Measurements from ENCODE around the gene DENND1C.

The DENND1C gene

DNA sequence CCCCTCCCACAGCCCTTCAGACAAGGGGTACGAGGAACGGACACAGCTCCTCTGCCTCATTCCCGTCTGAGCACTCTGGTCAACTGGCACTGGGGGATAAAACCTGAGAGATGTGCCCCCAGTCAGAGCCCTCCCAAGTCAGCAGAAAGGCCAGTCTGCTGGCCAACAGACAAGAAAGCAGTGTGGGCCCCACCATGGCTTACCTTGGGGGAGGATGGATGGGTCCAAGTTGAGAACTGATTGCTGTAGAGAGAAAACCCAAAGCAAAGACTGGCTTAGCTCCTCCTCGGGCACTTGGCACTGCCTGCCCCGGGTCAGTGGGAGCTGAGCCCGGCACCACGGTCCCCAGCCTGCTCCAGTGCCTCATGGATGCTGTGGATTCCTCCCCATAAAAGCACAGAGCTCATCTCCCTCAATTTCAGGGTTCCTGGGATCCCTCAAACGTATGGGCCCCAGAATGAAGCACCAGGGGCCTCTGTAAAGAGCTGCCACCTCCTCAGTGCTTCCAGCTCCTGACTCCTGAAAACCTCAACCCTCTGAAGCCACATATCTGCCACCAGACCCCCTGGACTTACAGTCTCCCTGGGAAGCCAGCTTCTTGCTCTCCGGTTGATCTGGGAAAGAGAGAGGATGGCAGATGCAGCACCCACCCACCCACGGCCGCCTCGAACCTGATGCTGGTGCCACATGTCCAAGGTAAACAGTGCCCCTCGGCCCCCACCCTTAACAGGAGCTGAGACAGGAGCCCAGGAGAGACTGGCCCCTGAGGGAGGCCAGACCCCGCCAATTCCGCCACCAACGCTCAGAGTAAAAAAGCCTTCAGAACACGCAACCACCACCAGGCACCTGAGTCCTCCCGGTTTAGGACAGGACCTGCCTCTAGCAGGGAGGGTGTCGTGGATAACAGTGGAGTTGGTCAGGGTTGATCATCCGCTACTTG is 60.2 kb downstream of the DENND1C start:
- no peak for DNase-seq

DNA sequence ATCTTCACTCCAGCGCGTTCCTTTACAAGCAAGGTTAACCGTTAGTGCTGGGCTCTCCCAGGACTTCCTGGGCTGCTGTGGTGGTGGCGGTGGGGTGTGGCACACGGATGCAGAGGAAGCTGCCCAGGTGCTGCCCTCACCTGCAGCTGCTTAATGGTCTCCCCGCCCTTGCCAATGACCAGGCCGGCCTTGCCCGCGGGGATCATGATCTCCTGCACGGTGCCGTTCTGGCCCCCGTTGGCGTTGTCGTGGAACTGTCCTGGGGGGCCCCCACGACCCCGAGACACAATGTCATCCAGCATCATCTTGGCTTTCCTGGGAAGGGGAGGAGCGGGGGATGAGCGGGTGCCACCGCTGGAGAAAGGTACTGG is 63.0 kb downstream of the DENND1C start:
- no peak for DNase-seq

DNA sequence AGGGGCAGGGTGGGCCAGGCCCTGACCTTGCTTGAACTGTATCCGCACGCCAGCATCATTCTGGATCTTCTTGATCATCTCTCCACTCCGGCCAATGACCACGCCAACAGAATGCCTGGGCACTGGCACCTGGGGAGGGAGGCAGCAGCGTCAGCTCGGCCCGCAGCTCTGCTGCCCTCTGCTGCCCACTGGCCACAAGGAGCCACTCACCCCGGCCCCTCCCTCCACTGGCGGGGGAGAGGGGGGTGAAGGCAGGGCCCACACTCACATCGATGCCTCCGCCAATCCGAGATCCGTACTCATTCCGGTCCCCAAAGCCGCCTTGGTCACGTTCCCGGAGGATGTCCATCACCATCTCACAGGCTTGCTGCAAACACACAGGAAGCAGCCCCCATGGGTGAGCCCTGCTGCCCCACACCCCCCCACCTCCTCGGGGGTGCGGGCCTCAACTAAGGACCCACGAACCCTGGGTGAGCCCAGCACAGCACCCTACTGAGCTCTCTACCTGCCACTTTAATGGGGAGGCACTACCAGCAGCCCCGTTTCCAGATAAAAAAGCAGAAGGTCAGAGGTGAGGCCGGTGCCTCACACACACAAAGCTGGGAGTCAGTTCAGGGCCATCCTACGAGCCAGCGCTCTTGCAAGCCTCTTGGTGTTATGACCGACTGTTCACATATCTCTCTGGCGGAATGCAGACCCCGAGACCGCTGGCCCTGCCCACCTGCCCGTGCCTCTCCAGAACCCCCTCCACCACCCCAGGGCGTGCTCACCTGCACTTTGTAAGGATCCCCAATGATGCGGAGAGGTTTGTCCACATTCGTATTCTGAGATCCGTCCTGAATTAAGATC is 63.6 kb downstream of the DENND1C start:
- DNase-seq = no peak
